Airway epithelial cell (primary cell): ENCODE results near the gene RIOK3. TPM values are rescaled to one million over a fixed set of nuclear protein-coding genes. Genes with fewer than 3 reads are reported as not detected.

Experiments
- total RNA-seq: library from RNA; depleted of rRNA; stranded (reverse); fragments of >200 nt; gene quantifications from 2 replicates; pipeline ENCODE4 v1.2.3, GENCODE V29; 2015

RIOK3 gene
- 36.6 and 47.0 TPM in 2 replicates for total RNA-seq

GRCh38 chr18:23452728-23453679 lies at the start of gene RIOK3:
Gene RIOK3 (plus strand): TSS chr18:23453287. CDS start chr18:23453440, 153 bp downstream.

GRCh38 chr18:23503038-23503962 lies 50.2 kb downstream of the RIOK3 start, which contains the start of gene RMC1:
Gene RMC1 (plus strand): TSS chr18:23503511. CDS start chr18:23503619, 108 bp downstream.

Other genes starting within 250 kb of the RIOK3 start
- gene RMC1, start 50.2 kb downstream of the RIOK3 start, total RNA-seq = 19.2 and 26.7 TPM in 2 replicates
- gene NPC1, start 133.2 kb downstream of the RIOK3 start, total RNA-seq = 24.3 and 39.4 TPM in 2 replicates
- 4.0 and 13.9 TPM in 2 replicates for gene ANKRD29, start 209.6 kb downstream of the RIOK3 start, total RNA-seq
- 362 and 462 TPM in 2 replicates for gene LAMA3, start 236.2 kb downstream of the RIOK3 start, total RNA-seq